Left renal pelvis (tissue), 4 donors: ENCODE results near the gene EXT2. TPM values are rescaled to one million over a fixed set of nuclear protein-coding genes. Genes with fewer than 3 reads are reported as not detected.

ENCODE experiments used
- DNase-seq, 4 donors: peaks; one replicate each; pipeline ENCODE4 v3.0.0-alpha.2; 2013; ENCODE audit warnings: low read depth in 4 of 4, low spot score in 3 of 4
- polyA plus RNA-seq, 4 donors: library from polyadenylated mRNA; unstranded; fragments of 120-200 nt; gene quantifications; one replicate each; pipeline ENCODE4 v1.2.1, GENCODE V29; 2013; ENCODE audit not compliant: insufficient read length in 4 of 4

The EXT2 gene
- polyA plus RNA-seq, 4 donors: 64.3 to 103 (median 74.3) TPM

DNA sequence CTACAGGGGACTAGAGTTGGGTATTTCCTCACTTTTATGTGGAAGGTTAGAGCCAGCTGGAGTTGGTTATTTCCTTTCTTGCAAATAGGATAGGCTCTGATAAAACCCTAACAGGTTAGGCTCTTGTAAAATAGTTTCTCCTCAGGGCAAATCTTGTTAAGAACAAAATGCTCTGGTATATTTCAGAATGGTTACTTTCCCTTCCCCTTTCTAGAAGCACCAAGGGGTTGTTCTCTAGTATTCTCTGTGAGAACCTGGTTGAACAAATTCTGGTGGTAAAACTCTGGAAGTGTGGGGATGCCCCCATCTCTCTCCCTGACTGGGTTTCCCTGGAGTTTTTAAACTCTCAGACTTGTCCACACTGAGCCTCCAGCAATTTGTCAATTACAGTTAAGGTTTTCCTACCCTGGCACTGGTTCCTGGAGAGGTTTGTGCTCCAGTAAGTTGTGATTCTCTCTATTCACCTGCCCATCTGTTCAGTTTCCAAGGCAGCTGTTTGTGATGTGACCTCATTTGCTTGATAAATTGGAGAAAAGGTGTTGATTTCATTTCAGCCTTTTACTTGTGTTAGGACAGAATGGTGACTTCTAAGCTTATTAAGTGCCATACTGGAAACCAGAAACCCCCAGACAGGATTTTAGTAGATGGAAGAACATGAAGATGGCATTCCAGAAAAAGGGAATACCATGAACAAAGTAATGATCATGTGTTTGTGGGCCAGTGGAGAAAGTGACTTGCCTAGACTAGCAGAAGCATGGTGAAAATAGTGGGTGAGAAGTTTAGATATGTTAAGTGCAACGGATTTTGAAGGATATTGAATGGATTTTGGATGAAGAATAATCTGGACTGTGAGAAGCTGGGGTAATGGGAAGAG, 64.6 kb downstream of the EXT2 start:
- no peak for DNase-seq

DNA sequence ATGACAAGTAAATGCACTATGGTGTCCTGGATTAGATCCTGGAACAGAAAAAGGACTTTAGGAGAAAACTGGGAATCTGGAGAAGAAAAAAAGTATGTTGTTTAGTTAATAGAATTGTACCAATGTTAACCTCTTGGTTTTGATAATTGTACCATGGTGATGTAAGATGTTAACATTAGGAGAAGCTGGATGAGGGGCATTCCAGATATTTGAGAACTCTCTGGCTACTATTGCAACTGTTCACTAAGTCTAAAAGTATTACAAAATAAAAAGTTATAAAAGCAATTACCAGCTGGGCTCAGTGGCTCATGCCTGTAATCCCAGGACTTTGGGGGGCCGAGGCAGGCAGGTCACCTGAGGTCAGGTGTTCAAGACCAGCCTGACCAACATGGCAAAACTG, 66.5 kb downstream of the EXT2 start:
- DNase-seq: no peak

DNA sequence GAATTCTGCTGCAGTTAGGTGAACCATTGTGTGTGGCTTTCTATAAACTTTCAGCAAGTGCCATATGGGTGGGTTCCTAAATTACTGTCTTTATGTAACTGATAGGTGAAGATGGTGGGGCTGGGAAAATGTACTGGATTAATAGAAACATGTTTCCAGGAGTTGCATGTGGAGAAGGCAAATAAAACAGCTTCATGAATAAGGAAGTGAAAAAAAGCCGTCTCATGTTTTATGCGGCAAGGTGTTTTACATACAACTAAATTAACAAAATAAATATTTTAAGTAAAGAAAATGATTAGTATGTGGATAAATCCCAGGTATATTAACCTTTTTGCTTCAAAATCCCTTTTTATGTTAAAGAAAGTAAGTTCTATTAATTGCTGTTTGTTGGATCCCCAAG, 67.2 kb downstream of the EXT2 start:
- no peak for DNase-seq

DNA sequence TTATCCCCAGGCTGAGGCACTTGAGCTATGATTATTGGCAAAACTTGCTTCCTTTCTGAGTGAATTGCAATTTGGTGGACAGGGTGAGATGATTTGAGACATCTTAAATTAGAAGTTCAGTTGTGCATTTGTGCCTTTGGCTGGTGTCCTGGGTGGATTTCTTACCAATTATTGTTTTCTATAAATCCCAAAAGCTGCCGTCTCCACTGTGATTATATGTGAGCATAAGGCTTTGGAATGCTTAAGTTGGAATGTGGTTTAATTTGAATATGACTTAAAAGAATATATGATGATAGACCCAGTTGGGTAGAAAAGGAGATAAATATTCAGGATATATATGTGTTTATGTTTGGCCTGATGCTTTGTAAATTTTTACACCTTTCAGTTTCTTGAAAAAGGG, 70.0 kb downstream of the EXT2 start:
- no peak for DNase-seq

DNA sequence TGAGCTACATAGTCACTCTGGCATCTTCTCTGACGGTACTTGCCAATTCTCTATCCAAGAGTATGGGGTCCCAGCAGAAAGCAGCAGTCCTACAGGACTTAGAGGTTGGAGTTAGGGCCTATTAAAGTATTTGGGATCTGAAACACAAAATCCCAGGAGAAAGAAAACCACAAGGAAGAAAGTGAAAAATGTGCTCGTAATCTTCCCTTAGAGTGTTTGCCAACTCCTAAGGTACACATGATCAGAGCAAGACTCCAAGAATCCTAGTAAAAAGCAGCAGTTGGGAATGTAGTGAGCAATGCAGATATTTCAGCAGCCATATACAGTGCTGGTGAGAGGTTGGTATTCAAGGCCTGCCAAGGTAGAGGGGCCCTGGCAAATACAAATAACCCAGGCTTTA, 71.6 kb downstream of the EXT2 start:
- DNase-seq: no peak

DNA sequence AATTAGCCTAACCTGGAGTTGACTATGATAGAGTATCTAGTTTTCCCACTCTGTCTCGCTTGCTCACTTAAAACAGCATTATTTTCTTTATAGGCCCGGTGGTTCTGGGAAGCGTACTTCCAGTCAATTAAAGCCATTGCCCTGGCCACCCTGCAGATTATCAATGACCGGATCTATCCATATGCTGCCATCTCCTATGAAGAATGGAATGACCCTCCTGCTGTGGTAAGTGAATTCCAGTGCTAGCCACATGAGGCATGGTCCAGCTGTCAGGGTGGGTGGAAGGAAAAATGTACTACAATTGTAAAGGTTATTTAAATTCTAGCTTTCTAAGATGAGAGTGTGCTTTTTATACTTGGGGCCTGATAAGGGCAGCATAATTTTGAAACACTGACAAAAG, 76.0 kb downstream of the EXT2 start:
- no peak for DNase-seq

DNA sequence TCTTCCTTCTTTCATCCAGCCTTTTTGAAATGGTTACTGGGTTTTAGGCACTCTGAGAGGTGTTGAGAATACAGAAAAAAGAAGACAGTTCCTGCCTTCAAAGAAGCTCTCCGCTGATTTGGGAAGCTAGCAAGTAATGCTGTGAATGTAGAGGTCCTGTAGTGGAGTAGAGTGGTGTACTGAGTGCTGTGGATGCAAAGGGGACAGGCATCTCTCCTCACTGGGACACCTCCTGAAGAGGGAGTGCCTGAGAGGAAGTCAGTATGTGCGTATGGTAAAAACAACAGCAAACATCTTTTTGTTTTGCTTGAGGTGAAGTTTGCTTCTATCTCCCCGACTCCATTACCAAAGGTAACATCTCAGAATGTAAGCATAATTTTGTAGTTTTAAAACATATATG, 77.5 kb downstream of the EXT2 start:
- DNase-seq: no peak

DNA sequence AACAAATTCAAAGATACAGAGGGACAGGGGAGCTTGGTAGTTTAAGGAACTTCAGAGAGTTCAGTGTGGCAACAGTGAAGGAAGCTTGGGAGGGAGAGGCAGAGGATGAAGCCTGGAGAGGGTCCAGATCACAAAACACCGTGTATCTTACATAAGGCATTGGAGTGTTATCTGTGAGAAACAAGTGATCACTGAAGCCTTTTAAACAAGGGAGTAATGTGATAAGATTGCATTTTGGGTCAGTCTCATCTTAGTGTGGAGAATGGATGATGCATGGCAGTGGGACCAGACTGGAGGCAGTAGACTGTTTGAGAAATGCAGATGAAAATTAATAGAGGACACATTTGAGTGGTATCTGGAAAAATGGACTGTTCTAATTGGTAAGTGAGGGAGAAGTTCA, 79.4 kb downstream of the EXT2 start:
- DNase-seq: no peak

DNA sequence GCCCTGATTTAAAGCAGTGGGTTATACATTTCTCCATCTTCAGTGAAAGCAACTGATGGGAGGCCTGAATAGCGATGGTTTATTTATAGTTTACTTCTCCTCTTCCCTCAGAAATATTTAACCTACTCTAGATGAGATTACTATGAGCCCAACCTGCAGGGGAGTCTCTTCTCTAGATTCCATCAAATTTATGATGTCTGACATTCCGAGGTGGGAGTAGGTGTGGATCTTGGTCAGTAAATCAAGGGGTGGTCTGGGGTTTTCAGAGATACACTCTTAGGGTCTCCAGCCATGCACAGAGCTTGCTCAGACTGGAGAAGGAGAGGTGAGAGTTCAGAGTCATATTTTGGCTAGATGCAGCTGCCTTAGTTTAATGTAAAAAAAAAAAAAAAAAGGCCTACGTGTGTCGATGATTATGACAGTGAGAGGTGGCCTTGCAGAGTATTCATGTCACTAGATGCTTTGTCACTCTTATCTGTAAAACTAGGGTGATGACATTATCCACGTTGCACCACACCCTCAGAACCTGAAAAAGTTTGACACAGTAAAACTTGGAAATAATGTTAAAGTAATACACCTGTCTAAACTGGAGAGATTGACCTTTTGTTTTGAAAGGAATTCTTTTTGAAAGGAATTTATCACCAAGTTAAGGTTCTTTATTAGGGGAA, 81.2 kb downstream of the EXT2 start:
- peak in 1 of 4 donors; percentile 24 for DNase-seq

DNA sequence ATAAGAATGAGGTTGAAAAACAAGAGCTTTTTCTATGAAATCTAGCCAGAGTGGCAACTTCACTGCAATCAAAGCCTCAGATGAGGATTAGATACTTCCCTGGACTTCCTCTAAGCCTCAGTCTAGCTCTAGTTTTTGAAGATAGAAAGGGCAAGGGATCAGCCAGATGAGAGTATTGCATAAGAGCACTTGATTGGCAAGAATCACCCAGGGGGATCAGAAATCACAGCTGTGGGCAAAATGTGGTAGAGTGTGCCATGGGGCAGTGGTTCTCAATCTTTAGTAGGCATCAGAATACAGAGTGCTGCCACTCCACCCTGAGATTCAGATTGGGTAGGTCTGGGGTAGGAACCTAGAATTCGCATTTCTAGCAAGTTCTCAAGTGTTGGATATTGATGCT, 82.4 kb downstream of the EXT2 start:
- no peak for DNase-seq

DNA sequence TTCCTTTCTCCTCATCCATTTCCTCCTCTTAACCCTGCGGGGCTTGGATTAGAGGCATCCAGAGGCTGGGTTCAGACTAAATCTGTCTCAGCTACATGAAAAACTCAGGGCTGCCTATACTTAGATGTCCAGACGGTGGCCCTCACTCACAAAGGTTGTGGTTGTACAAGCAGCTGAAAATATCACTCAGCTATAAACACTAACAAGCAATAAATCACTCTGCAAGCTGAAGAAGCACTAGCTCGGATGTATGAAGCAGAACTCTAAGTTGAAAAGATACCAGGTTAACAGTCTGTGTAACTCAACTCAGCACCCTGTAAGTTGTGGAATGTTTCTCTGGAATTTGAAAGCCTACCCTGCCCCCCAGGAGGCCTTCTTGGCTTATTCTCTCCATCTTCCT, 82.9 kb downstream of the EXT2 start:
- peak in 1 of 4 donors; percentile 42 for DNase-seq

DNA sequence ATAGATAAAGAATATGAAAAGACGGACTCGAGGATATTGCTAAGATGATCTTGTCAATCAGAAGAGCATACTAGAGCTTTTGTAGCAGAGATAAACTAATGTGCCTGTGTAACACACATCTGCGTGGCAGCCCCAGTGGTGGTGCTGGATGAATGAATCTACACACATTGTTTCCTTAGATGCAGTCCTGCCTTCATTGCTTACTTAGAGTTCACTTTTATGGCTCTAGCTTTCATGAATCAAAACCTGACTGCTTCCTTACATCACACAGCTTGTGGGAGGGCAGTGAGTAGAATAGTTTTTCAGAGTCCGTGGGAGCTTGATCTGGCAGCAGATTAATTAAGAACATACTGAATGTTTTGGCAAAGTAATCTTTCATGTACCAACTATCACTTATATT, 83.7 kb downstream of the EXT2 start:
- peak in 2 of 4 donors; percentile 37 to 58 for DNase-seq

DNA sequence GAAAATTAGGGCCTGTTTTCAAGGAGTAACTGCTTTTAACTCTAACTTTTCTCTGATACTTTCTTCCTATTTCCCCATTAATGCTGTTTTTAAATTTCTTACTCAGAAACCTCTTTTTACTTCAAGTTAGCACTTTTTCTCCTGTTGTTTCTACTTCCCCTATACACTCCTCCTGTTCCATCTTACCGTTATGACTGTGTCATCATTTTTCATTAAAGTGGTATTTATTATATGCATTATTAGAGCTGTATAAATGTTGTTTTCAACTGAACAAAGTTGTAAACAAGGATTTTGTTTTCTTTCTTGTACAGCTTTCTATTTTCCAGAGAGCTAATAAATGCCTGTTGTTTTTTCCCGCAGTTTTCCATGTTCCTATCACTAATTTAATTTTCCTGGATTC, 84.6 kb downstream of the EXT2 start:
- no peak for DNase-seq

DNA sequence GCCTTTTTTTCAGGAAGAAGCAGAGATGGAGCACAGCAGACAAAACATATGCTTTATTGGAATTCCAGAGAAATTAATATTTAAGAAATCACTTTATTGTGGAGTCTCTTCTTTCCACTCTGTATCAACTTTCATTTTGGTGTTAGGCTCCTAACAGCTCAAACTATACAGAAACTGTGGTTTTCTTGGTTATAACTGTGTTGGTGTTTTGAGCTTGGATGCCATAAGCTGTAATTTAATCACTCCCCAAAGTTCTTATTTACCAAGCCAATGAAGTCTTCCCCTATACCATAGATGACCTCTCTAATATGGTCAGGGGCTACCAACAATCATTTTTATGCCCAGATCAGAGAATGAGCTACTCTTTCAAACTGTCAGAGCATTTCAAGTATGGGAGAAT, 90.0 kb downstream of the EXT2 start:
- no peak for DNase-seq

DNA sequence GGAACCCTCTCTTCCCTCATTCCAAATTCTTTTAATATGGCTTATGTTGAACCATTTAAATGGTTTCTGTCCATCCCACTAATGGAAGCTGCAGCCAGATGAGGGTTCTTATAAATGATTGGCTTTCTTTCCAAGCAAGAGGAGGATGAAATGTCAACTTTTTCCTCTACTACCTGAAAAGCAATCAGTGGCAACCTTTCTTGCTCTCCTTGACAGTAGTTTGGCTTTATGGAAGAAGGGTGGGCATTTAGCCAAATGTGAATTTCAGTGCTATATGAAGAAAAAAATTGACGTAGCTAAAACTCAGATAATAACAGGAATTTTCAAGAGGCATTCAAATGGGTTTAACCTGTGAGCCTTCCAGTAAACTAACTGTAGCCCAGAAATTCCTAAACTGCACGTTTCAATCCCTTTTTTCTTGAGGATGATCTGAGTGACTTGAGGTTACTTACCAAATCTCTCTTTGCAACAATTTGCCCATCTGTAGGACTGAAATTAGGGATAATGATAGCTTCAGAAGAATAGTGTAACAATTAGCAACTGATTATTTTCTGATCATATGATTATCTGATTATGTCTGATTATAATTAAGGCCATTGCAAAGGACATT, 90.9 kb downstream of the EXT2 start:
- DNase-seq: no peak

DNA sequence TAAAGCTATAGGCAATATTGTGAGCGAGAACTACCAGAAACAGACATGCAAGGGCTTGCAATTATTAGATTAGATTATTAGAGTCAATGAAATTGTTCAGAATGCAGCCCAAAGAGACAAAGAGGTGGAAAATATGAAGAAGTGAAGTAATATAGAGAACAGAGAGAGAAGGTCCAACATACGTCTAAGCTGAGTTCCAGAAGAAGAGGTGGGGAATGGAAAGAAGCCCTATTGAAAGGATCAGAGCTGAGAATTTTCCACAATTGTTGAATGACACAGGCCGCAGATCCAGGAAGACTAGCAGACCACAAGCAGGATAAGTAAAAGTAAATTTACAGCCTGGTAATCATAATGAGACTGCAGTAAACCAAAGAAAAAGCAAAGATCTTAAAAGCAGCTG, 93.2 kb downstream of the EXT2 start:
- no peak for DNase-seq

DNA sequence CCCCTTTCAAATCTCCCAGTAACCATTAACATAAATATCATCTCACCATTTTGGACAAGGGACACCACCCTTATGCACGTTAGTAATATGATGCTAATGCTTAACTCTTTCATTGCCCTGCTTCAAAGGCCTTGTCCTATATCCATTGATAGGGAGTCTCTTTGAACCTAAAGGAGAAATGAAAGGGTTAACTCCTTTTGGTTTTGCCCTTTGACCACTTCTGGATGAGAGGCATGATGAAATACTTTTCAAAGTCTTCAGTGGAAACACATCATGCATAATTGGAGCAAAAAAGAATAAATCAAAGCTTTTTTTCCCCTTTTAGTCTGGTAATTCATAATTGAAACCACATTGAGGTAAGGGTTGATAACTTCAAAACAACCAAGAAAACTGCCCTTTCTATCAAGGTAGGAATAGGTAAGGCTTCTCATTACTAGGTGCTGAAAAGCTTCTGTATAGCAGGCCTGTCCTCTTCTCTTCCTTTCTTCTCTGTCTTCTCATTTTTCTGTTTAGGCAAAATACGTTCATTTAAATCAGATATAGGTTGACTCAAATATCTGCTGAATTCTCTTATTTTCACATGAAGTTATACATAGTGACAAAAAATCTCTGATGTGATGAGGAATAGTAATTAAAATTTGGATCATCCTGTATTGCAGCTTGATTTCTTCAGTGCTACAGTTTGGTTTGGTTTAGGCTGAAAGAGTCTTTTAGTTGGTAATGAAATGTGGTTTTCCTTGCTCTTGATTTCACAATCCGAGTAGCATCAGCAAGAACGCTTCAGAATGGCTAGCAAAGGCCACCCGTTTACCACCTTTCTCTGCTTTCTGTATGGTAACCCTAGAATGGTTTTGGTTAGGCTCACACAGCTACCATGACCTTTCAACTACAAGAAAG, 94.8 kb downstream of the EXT2 start:
- no peak for DNase-seq

DNA sequence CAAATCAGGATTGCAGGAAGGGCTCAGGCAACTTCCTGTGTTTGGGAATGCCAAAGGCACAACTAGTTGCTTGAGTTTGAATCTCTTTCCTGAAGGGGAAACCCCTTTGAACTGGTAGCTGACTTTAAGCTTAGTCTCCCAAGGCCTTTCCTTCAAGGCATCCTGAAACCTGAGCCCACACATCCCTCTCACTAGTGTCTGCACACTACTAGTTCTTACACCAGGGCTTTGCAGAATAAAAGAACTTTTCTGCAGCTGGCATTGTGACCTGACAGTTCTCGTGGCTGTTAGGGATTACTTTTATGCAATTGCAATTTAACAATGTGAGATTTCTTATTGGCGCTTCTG, 95.4 kb downstream of the EXT2 start:
- no peak for DNase-seq

DNA sequence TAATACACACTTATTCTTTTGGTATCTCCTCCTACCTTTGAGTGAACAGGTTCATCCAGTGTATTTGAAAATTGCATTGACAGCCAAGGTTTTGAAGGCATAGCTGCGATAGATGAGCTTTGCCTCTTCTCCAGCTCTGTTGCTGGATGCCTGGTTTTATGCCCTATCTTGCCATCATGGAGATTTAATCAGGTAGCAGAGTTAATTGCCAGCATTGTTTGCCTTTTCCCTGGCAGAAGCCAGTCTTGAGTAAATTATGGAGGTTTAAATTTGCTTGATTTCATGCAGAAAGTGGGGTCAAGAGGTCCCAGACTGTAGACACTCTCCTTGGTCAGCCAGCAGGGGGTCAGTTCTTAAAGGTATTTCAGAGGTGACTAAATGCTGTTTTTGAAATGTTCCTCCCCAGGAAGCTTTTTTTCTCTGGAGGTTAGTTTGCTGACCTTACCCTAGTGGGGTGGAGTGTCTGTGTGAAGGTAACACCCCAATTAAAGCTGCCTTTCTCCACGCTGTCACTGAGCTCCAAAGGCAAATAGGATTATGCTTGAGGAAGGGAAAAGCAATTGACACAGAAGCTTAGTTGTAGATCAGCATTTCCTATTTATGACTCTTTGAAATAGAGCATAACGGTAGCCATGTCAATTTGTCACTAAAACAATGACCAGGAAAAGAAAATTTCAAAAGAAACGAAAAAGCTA, 96.0 kb downstream of the EXT2 start:
- no peak for DNase-seq

DNA sequence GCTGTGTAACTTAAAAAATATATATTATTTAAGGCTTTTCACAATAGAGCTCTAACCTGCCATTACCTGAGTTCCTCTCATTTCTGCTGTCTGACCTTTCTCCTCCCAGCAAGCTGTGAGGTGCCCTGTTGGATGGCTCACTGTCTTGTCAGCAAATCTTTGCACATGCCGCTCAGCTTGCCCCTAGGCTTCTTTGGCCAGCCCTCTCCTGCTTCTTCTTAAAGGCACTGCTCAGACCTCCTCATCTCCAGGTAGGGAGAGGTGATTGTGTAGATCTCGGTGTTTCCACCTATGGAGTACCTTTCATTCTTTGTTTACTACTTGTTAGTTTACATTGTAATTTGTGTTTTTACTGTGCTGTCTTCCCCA, 96.5 kb downstream of the EXT2 start:
- DNase-seq: no peak
